SK-N-SH (cell line): Measurements from ENCODE around the gene GABRB1. TPM values are rescaled to one million over a fixed set of nuclear protein-coding genes. Genes with fewer than 3 reads are reported as not detected.

ENCODE experiments used
- CTCF ChIA-PET: fragments of 300-600, 350-600 bp; formaldehyde crosslinking; extraction: SDS; loops from one replicate; lab custom pipeline; 2021; lab: Yijun Ruan, JAX
- POLR2A ChIA-PET: fragments of 350-600 bp; sonication (Branson Sonifier 250); formaldehyde crosslinking; extraction: SDS; loops from one replicate; lab custom pipeline; 2020; ENCODE audit warnings: antibody characterized with exemption, inconsistent platforms; lab: Yijun Ruan, JAX
- DNase-seq: peaks from one replicate; pipeline ENCODE4 v3.0.0; 2012
- H2AFZ ChIP-seq: fragments of 200-600 bp; sonication (generic); 2 replicates; pipeline ENCODE4 v1.8.1; 2016; ENCODE audit warnings: antibody characterized with exemption, mild to moderate bottlenecking, low read depth
- H3F3A ChIP-seq: fragments of 200-600 bp; sonication (generic); replicated peaks from 2 replicates; pipeline ENCODE3; 2016; ENCODE audit warnings: antibody characterized with exemption, mild to moderate bottlenecking; ENCODE audit not compliant: insufficient read depth
- H3K27ac ChIP-seq, 2 experiments: fragments of 200-500 bp in 1 of 2; fragments of 200-600 bp in 1 of 2; sonication (Bioruptor generic) in 1 of 2; sonication (generic), shearing (Covaris generic) in 1 of 2; 2 replicates each; pipeline versions ENCODE4 v1.5.1 to v1.6.1; 2014 to 2016; ENCODE audit warnings: low read depth in 2 of 2, inconsistent platforms in 1 of 2, low read length in 1 of 2, mild to moderate bottlenecking in 1 of 2, mixed read lengths in 1 of 2
- H3K27me3 ChIP-seq: fragments of 200-600 bp; sonication (generic), shearing (Covaris generic); 2 replicates; pipeline ENCODE4 v1.6.1; 2016; ENCODE audit warnings: mixed run types; ENCODE audit not compliant: insufficient read depth
- H3K36me3 ChIP-seq, 2 experiments: fragments of 200-500 bp in 1 of 2; fragments of 200-600 bp in 1 of 2; sonication (Bioruptor generic) in 1 of 2; sonication (generic) in 1 of 2; replicated peaks in 1 of 2; 2 replicates each; pipeline versions ENCODE3 to v1.5.1; 2014 to 2016; ENCODE audit warnings: low read length in 1 of 2, mild to moderate bottlenecking in 1 of 2; ENCODE audit not compliant: insufficient read depth in 2 of 2, control insufficient read depth in 1 of 2
- H3K4me1 ChIP-seq, 2 experiments: fragments of 200-500 bp in 1 of 2; fragments of 200-600 bp in 1 of 2; sonication (Bioruptor generic) in 1 of 2; sonication (generic), shearing (Covaris generic) in 1 of 2; 2 replicates each; pipeline versions ENCODE4 v1.5.1 to v1.6.1; 2014 to 2016; ENCODE audit warnings: low read depth in 1 of 2, low read length in 1 of 2, mixed run types in 1 of 2; ENCODE audit not compliant: insufficient read depth in 2 of 2, control insufficient read depth in 1 of 2
- H3K4me2 ChIP-seq: fragments of 200-600 bp; sonication (generic), shearing (Covaris generic); 2 replicates; pipeline ENCODE4 v1.6.1; 2017; ENCODE audit warnings: mixed run types
- H3K4me3 ChIP-seq, 2 experiments: fragments of 200-500 bp in 1 of 2; fragments of 200-600 bp in 1 of 2; sonication (Bioruptor generic) in 1 of 2; sonication (generic), shearing (Covaris generic) in 1 of 2; 2 replicates each; pipeline versions ENCODE4 v1.5.1 to v1.8.1; 2014 to 2016; ENCODE audit warnings: low read depth in 2 of 2, inconsistent platforms in 1 of 2, low read length in 1 of 2, mild to moderate bottlenecking in 1 of 2, mixed read lengths in 1 of 2, moderate library complexity in 1 of 2
- H3K79me2 ChIP-seq: fragments of 200-600 bp; sonication (generic); 2 replicates; pipeline ENCODE4 v1.8.1; 2017; ENCODE audit warnings: mild to moderate bottlenecking; ENCODE audit not compliant: insufficient read depth
- H3K9ac ChIP-seq: fragments of 200-600 bp; sonication (generic); 2 replicates; pipeline ENCODE4 v1.6.1; 2017; ENCODE audit warnings: mixed run types
- H3K9me2 ChIP-seq: fragments of 200-600 bp; sonication (generic); 2 replicates; pipeline ENCODE4 v1.6.1; 2017; ENCODE audit warnings: mixed run types
- H3K9me3 ChIP-seq: fragments of 200-600 bp; sonication (generic); 2 replicates; pipeline ENCODE4 v1.6.1; 2017; ENCODE audit warnings: mixed run types, mild to moderate bottlenecking, moderate library complexity
- H4K20me1 ChIP-seq: fragments of 200-600 bp; sonication (generic); 2 replicates; pipeline ENCODE4 v1.6.1; 2017; ENCODE audit warnings: mild to moderate bottlenecking, mixed run types; ENCODE audit not compliant: insufficient read depth
- CHD2 ChIP-seq: fragments of 150-350 bp; IDR thresholded peaks from 2 replicates; pipeline ENCODE4 v1.6.1; 2018; ENCODE audit warnings: low read length; ENCODE audit not compliant: partially characterized antibody
- ELF1 ChIP-seq: IDR thresholded peaks from 2 replicates; pipeline ENCODE4 v1.4.0; 2012
- EP300 ChIP-seq, 2 experiments: IDR thresholded peaks; 2 replicates each; pipeline versions ENCODE4 v1.4.0 to v1.6.1; 2012; ENCODE audit warnings: borderline replicate concordance in 1 of 2, low read depth in 1 of 2, low read length in 1 of 2
- EZH2phosphoT487 ChIP-seq: fragments of 200-600 bp; sonication (generic); IDR thresholded peaks from 2 replicates; pipeline ENCODE4 v1.6.1; 2017; ENCODE audit warnings: low read depth, mixed run types, mild to moderate bottlenecking, antibody characterized with exemption, moderate library complexity, borderline replicate concordance
- FOXJ3 ChIP-seq: sonication (generic); formaldehyde crosslinking; IDR thresholded peaks from 2 replicates; pipeline ENCODE4 v1.5.1; 2020; ENCODE audit warnings: mild to moderate bottlenecking, missing genetic modification reagents
- FOXM1 ChIP-seq: IDR thresholded peaks from 2 replicates; pipeline ENCODE4 v1.4.0; 2012; ENCODE audit warnings: low read depth, mild to moderate bottlenecking
- GABPA ChIP-seq: IDR thresholded peaks from 2 replicates; pipeline ENCODE4 v1.4.0; 2012; ENCODE audit warnings: low read depth, mild to moderate bottlenecking
- GATA2 ChIP-seq: sonication (generic); formaldehyde crosslinking; IDR thresholded peaks from 2 replicates; pipeline ENCODE4 v1.5.0; 2020; ENCODE audit warnings: mild to moderate bottlenecking, missing genetic modification reagents
- JUND ChIP-seq: IDR thresholded peaks from 2 replicates; pipeline ENCODE4 v1.4.0; 2012
- MXI1 ChIP-seq: IDR thresholded peaks from 2 replicates; pipeline ENCODE4 v1.6.1; 2012; ENCODE audit warnings: mild to moderate bottlenecking, low read depth, low read length, improper control_type of control experiment
- NFIC ChIP-seq: IDR thresholded peaks from 2 replicates; pipeline ENCODE4 v1.4.0; 2012; ENCODE audit warnings: borderline replicate concordance
- POLR2AphosphoS5 ChIP-seq: IDR thresholded peaks from 2 replicates; pipeline ENCODE4 v1.6.1; 2012; ENCODE audit warnings: low read depth, low read length
- RCOR1 ChIP-seq: fragments of 150-350 bp; IDR thresholded peaks from 2 replicates; pipeline ENCODE4 v1.6.1; 2017; ENCODE audit warnings: antibody characterized with exemption, low read length
- RFX5 ChIP-seq: IDR thresholded peaks from 2 replicates; pipeline ENCODE4 v1.6.1; 2012; ENCODE audit warnings: mild to moderate bottlenecking, improper control_type of control experiment, low read length
- RXRA ChIP-seq: IDR thresholded peaks from 2 replicates; pipeline ENCODE4 v1.4.0; 2012; ENCODE audit warnings: low read depth, mild to moderate bottlenecking, borderline replicate concordance
- SIN3A ChIP-seq: IDR thresholded peaks from 2 replicates; pipeline ENCODE4 v1.6.1; 2012; ENCODE audit warnings: low read depth, mild to moderate bottlenecking, low read length, moderate library complexity, borderline replicate concordance
- TEAD4 ChIP-seq: IDR thresholded peaks from 2 replicates; pipeline ENCODE4 v1.4.0; 2012; ENCODE audit warnings: mild to moderate bottlenecking, borderline replicate concordance; ENCODE audit not compliant: insufficient read depth
- YY1 ChIP-seq: IDR thresholded peaks from 2 replicates; pipeline ENCODE4 v1.4.0; 2012; ENCODE audit warnings: low read depth, mild to moderate bottlenecking
- WGBS: methylation state at CpG from one replicate; pipeline ENCODE4 v1.1.6; 2017; ENCODE audit warnings: low lambda C conversion rate; 5-methylcytosine and 5-hydroxymethylcytosine counted together
- polyA plus RNA-seq, 3 experiments: library from polyadenylated mRNA; depleted of rRNA; stranded (reverse); fragments of >200 nt; gene quantifications; 2 replicates each; pipeline ENCODE4 v1.2.3, GENCODE V29; 2012
- TF ChIP-seq, protein P1 (sequence below): fragments of 150-350 bp; IDR thresholded peaks from 2 replicates; pipeline ENCODE4 v1.6.1; 2016; ENCODE audit warnings: mild to moderate bottlenecking, low read depth, low read length
- TF ChIP-seq, protein P2 (sequence below): fragments of 200-600 bp; sonication (generic); IDR thresholded peaks from 2 replicates; pipeline ENCODE4 v1.6.1; 2017; ENCODE audit warnings: antibody characterized with exemption, mild to moderate bottlenecking, moderate library complexity

Gene GABRB1
- polyA plus RNA-seq, 1 of the 3 experiments (the other 2 are of a cell fraction), result not detected

DNA sequence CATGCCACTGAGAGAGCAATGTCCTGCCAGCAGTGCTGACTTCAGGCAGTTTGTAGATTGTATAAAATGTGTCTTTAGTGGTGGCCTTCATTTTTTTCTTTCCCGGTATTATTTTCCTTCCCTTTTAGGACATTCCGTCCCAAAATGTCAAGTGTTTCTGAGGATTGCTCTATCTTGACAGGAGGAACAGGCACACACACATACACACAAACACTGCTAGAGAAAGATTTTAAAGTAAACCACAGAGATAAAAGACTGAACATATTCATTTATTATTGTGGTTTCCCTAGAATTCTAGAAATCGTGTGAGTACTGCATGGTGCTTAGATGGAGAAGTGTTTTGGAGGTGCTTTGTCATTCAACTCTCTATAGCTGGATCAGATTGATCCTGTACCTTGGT is 111.9 kb downstream of the GABRB1 start:
- no peak for DNase-seq
- Histone ChIP-seq H3K27me3 (0 out of 2 replicates have a peak, but pooled peaks cover 4% of the 10 kb centered on the region), H3K36me3 (no peaks in the 10 kb centered on the region), H3K4me2 (no peak overlapping the region), H2AFZ (no peak overlapping the region), H4K20me1 (no peaks in the 10 kb centered on the region), H3K27ac (no peak overlapping the region), H3K79me2 (no peaks in the 10 kb centered on the region), H3K9me2 (no peaks in the 10 kb centered on the region), H3F3A (no peaks in the 10 kb centered on the region), H3K9me3 (no peaks in the 10 kb centered on the region), H3K4me1 (no peaks in the 10 kb centered on the region), H3K4me3 (no peak overlapping the region), H3K9ac (no peak overlapping the region)
- ChIA-PET POLR2A (no interaction called here), CTCF (no interaction called here)
- no peak for TF ChIP-seq CHD2
- TF ChIP-seq EP300 (IDR thresholded peaks at IDR 0.05; ENCODE audit: borderline replicate concordance in 1 of 2, low read depth in 1 of 2, low read length in 1 of 2), result no peak
- no peak for TF ChIP-seq NFIC
- TF ChIP-seq YY1, result no peak
- no peak for TF ChIP-seq EZH2phosphoT487
- TF ChIP-seq, protein P1, sequence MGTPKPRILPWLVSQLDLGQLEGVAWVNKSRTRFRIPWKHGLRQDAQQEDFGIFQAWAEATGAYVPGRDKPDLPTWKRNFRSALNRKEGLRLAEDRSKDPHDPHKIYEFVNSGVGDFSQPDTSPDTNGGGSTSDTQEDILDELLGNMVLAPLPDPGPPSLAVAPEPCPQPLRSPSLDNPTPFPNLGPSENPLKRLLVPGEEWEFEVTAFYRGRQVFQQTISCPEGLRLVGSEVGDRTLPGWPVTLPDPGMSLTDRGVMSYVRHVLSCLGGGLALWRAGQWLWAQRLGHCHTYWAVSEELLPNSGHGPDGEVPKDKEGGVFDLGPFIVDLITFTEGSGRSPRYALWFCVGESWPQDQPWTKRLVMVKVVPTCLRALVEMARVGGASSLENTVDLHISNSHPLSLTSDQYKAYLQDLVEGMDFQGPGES, result no peak
- TF ChIP-seq MXI1, result no peak
- TF ChIP-seq JUND, result no peak
- no peak for TF ChIP-seq GATA2
- 38% methylated on average over 3 of the region's 3 CpGs for WGBS

- WGBS, result 0% methylated on average over 4 of the region's 4 CpGs
- TF ChIP-seq EZH2phosphoT487 (no peak), GATA2 (no peak), POLR2AphosphoS5 (no peak), FOXJ3 (CRISPR knock-in tag) (no peak)
- TF ChIP-seq, all 33 proteins: peak for 0
- H2AFZ ChIP-seq, result no peak overlapping the region
- no peaks in the 10 kb centered on the region for H3K79me2 ChIP-seq
- no peaks in the 10 kb centered on the region for H4K20me1 ChIP-seq
- no peaks in the 10 kb centered on the region for H3K4me1 ChIP-seq
- no peak overlapping the region for H3K9ac ChIP-seq
- no peaks in the 10 kb centered on the region for H3K36me3 ChIP-seq
- POLR2A ChIA-PET, result no interaction called here
- H3F3A ChIP-seq, result no peaks in the 10 kb centered on the region
- H3K4me3 ChIP-seq, result no peak overlapping the region
- CTCF ChIA-PET, result interaction anchor here (2.2 kb wide), 1 partner anchor 23 kb away, joined by 5 read pairs; no protein-coding TSS in a partner anchor
- H3K9me2 ChIP-seq, result no peaks in the 10 kb centered on the region
- 0 out of 2 replicates have a peak, but pooled peaks cover 4% of the 10 kb centered on the region for H3K27me3 ChIP-seq
- no peak for DNase-seq
- no peaks in the 10 kb centered on the region for H3K9me3 ChIP-seq
- peak overlapping the region; percentile 13; the same call in 1 of the 2 replicates for H3K4me2 ChIP-seq
- no peak overlapping the region for H3K27ac ChIP-seq
These were observed 114.3 kb downstream of the GABRB1 start for GRCh38 chr4:47145630-47146029.

DNA sequence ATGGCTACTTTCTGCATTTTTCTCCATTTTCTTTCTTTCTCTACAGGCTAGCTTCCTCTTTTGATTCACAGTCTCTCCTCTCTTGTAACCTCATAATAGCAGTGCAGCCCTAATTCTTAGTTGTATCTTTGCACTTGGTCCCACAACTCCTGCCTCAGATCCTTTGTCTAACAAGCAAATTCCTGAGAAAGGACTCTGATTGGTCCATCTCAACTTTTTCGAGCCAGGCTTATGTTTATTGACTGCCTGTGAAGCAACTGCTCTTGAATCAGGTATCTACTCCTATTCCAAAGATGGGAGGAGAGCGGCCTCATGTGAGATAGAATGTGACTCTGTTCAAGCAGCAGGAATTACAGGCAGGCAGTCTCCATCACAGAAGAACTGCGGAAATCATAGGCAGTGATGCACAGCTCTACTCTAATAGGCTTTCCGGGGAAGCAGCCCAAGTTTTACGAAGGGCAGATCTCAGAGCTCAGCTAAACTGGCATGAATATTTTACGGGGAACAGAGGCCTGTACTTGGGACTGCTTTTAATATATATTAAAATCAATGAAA is 123.5 kb downstream of the GABRB1 start:
- H3K27ac ChIP-seq, result no peak overlapping the region

More for the DNA sequence above, 123.5 kb downstream of the GABRB1 start:
- no peaks in the 10 kb centered on the region for H3K36me3 ChIP-seq
- H2AFZ ChIP-seq, result no peak overlapping the region
- no peaks in the 10 kb centered on the region for H3K9me3 ChIP-seq
- CTCF ChIA-PET, result no interaction called here
- no peaks in the 10 kb centered on the region for H4K20me1 ChIP-seq
- H3K27me3 ChIP-seq, result peaks cover 11% of the 10 kb centered on the region; the same call in 1 of the 2 replicates
- WGBS, result 39% methylated on average over 6 of the region's 6 CpGs
- DNase-seq, result no peak
- POLR2A ChIA-PET, result no interaction called here
- H3K9ac ChIP-seq, result no peak overlapping the region
- no peaks in the 10 kb centered on the region for H3F3A ChIP-seq
- H3K4me1 ChIP-seq, result no peaks in the 10 kb centered on the region
- H3K9me2 ChIP-seq, result no peaks in the 10 kb centered on the region
- H3K4me2 ChIP-seq, result no peak overlapping the region
- no peak overlapping the region for H3K4me3 ChIP-seq
- H3K79me2 ChIP-seq, result no peaks in the 10 kb centered on the region
- TF ChIP-seq EZH2phosphoT487 (no peak), RCOR1 (no peak), RXRA (no peak), ELF1 (no peak), FOXM1 (no peak), GATA2 (no peak), CHD2 (no peak), TEAD4 (no peak), GABPA (no peak), RFX5 (no peak), MXI1 (no peak), SIN3A (no peak)
- TF ChIP-seq, protein P2, sequence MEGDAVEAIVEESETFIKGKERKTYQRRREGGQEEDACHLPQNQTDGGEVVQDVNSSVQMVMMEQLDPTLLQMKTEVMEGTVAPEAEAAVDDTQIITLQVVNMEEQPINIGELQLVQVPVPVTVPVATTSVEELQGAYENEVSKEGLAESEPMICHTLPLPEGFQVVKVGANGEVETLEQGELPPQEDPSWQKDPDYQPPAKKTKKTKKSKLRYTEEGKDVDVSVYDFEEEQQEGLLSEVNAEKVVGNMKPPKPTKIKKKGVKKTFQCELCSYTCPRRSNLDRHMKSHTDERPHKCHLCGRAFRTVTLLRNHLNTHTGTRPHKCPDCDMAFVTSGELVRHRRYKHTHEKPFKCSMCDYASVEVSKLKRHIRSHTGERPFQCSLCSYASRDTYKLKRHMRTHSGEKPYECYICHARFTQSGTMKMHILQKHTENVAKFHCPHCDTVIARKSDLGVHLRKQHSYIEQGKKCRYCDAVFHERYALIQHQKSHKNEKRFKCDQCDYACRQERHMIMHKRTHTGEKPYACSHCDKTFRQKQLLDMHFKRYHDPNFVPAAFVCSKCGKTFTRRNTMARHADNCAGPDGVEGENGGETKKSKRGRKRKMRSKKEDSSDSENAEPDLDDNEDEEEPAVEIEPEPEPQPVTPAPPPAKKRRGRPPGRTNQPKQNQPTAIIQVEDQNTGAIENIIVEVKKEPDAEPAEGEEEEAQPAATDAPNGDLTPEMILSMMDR, result no peak
- TF ChIP-seq, all 33 proteins: peak for 0
